GM13976 (cell line): ENCODE results near the gene SSRP1.

Experiments used
- DNase-seq: peaks from one replicate; pipeline ENCODE4 v3.0.0; 2012; ENCODE audit warnings: low spot score
- CTCF ChIP-seq: IDR thresholded peaks from 2 replicates; pipeline ENCODE4 v1.5.1; 2012; ENCODE audit warnings: borderline replicate concordance, mild to moderate bottlenecking; ENCODE audit not compliant: insufficient read depth; ENCODE audit errors: extremely low read depth, missing control alignments, control extremely low read depth
- in situ Hi-C: fragments of 300-500 bp; cut with MboI; formaldehyde crosslinking; loops from one replicate; pipeline ENCODE4 v1.12.0; 2022; ENCODE audit warnings: low sequenced_read_pairs, mixed read lengths, inconsistent platforms; ENCODE audit not compliant: unreplicated experiment

SSRP1 gene

GRCh38 chr11:57276169-57276970 lies 59.3 kb downstream of the SSRP1 start:
- in situ Hi-C loops = no loop called here
- DNase-seq = no peak
- TF ChIP-seq CTCF = no peak
